NCI-H128 (cell line): ENCODE data around the gene VSX2.
"Not testable (repeated sequence)": the region's sequence is repeated elsewhere in the genome, so short reads cannot be mapped to it uniquely, and the experiment has no call there.

Experiments used
- DNase-seq: peaks from one replicate; lab custom pipeline; 2025; ENCODE audit not compliant: unreplicated experiment; lab: John Stamatoyannopoulos, UW

Gene VSX2

GRCh38 chr14:74257941-74258763 is 18.9 kb downstream of the VSX2 start:
- DNase-seq = no peak

- no peak for DNase-seq
Measured at GRCh38 chr14:74258764-74259035, 19.5 kb downstream of the VSX2 start.

GRCh38 chr14:74259513-74259912 is 20.3 kb downstream of the VSX2 start:
- DNase-seq = no peak

- no peak for DNase-seq
Measured at GRCh38 chr14:74260525-74261233, 21.4 kb downstream of the VSX2 start.

- no peak for DNase-seq
Measured at GRCh38 chr14:74261288-74261687, 22.0 kb downstream of the VSX2 start.

GRCh38 chr14:74262076-74262475 is 22.8 kb downstream of the VSX2 start:
- no peak for DNase-seq

- DNase-seq = no peak
Measured at GRCh38 chr14:74263181-74263580, 23.9 kb downstream of the VSX2 start.

- DNase-seq = no peak
Measured at GRCh38 chr14:74263921-74264320, 24.7 kb downstream of the VSX2 start.

GRCh38 chr14:74265301-74265965 is 26.2 kb downstream of the VSX2 start:
- DNase-seq = no peak

GRCh38 chr14:74267588-74267987 is 28.3 kb downstream of the VSX2 start:
- DNase-seq = no peak

GRCh38 chr14:74270382-74271177 is 31.3 kb downstream of the VSX2 start:
- DNase-seq = not testable (repeated sequence)

GRCh38 chr14:74271365-74271764 is 32.1 kb downstream of the VSX2 start:
- DNase-seq = no peak

- peak; percentile 26 for DNase-seq
Measured at GRCh38 chr14:74275241-74275841, 36.1 kb downstream of the VSX2 start.

GRCh38 chr14:74278080-74278479 is 38.8 kb downstream of the VSX2 start:
- DNase-seq = no peak

GRCh38 chr14:74281069-74281468 is 41.8 kb downstream of the VSX2 start:
- no peak for DNase-seq

- DNase-seq = no peak
Measured at GRCh38 chr14:74286736-74287135, 47.5 kb downstream of the VSX2 start.

- no peak for DNase-seq
Measured at GRCh38 chr14:74289801-74290200, 50.6 kb downstream of the VSX2 start.

GRCh38 chr14:74290415-74290814 is 51.2 kb downstream of the VSX2 start:
- DNase-seq = no peak

- no peak for DNase-seq
Measured at GRCh38 chr14:74292061-74292460, 52.8 kb downstream of the VSX2 start.

- DNase-seq = no peak
Measured at GRCh38 chr14:74293606-74294005, 54.4 kb downstream of the VSX2 start.

GRCh38 chr14:74296037-74296467 is 56.8 kb downstream of the VSX2 start:
- no peak for DNase-seq
